Epithelial cell of proximal tubule (primary cell): ENCODE results near the gene A1BG. TPM values are rescaled to one million over a fixed set of nuclear protein-coding genes. Genes with fewer than 3 reads are reported as not detected.
A peak's percentile ranks its signal among the peaks of the same experiment; 100 is the strongest.

Source experiments
- DNase-seq: peaks from one replicate; pipeline ENCODE4 v3.0.0-alpha.2; 2011; ENCODE audit warnings: low read depth
- H3K4me3 ChIP-seq: 2 replicates; pipeline ENCODE4 v1.5.1; 2011; ENCODE audit warnings: low read depth, mild to moderate bottlenecking, low read length
- total RNA-seq: library from RNA; depleted of rRNA; stranded (reverse); fragments of >200 nt; gene quantifications from 2 replicates; pipeline ENCODE4 v1.2.3, GENCODE V29; 2015
- TF ChIP-seq, protein P1 (sequence below): conservative IDR thresholded peaks from 2 replicates; pipeline ENCODE4 v1.5.1; 2012; ENCODE audit warnings: low read depth, mild to moderate bottlenecking, low read length

A1BG gene
- total RNA-seq, 1 donor from 2014 or later = 20.1 TPM

DNA sequence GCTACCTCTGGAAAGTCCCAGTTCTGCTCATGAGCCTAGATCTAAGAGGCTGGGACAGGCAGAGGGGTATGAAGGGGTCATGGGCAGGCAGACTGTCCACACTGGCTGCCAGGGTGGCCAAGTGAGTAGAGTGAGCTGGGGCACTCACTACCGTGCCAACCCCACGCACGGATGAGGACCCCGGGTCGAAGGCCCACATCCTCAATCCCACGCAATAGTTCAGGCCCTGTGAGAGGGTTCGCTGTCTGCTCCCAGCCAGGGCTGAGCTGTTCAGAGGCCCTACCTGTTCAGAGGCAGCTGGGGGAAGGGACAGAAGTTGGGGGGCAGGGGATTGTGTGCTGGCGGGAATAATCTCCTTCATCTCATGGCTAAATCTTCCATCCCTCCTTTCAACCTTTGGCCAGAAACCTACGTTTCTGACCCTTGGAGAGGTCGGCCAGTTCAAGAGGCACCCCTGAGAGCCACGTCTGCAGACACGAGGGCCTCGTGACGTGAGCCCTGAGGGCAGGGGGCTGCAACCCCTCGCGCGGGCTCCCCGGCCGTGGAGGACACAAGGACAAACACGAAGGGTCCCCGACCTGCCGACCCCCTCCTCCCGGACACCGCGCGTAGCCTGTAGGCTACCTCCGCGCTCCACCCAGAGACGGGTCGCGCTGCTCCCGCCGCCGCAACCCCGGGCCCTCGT lies 32.7 kb upstream of the A1BG start:
- TF ChIP-seq, protein P1, sequence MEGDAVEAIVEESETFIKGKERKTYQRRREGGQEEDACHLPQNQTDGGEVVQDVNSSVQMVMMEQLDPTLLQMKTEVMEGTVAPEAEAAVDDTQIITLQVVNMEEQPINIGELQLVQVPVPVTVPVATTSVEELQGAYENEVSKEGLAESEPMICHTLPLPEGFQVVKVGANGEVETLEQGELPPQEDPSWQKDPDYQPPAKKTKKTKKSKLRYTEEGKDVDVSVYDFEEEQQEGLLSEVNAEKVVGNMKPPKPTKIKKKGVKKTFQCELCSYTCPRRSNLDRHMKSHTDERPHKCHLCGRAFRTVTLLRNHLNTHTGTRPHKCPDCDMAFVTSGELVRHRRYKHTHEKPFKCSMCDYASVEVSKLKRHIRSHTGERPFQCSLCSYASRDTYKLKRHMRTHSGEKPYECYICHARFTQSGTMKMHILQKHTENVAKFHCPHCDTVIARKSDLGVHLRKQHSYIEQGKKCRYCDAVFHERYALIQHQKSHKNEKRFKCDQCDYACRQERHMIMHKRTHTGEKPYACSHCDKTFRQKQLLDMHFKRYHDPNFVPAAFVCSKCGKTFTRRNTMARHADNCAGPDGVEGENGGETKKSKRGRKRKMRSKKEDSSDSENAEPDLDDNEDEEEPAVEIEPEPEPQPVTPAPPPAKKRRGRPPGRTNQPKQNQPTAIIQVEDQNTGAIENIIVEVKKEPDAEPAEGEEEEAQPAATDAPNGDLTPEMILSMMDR = no peak
- no peak for DNase-seq

GRCh38 chr19:58385313-58385890 lies 32.1 kb upstream of the A1BG start:
- peak overlapping the region; percentile 71 for H3K4me3 ChIP-seq
- TF ChIP-seq, protein P1 = no peak
- no peak for DNase-seq

More for the DNA sequence above, 32.7 kb upstream of the A1BG start:
- peak overlapping the region; percentile 71 for H3K4me3 ChIP-seq

- TF ChIP-seq, protein P1 = no peak
- H3K4me3 ChIP-seq = no peak overlapping the region
- no peak for DNase-seq
These were observed 29.8 kb upstream of the A1BG start for GRCh38 chr19:58382997-58383603.

GRCh38 chr19:58381460-58382212 lies 28.3 kb upstream of the A1BG start:
- peak overlapping the region; percentile 96 for H3K4me3 ChIP-seq
- DNase-seq = no peak
- TF ChIP-seq, protein P1 = no peak

GRCh38 chr19:58380662-58381459 lies 27.6 kb upstream of the A1BG start, which contains the start of gene ZNF837:
Gene ZNF837, minus strand, starts transcription at chr19:58381030. Its CDS starts 11,698 bp downstream, at chr19:58369332.
- DNase-seq = peak; percentile 99
- peak within 1 kb of the TSS; percentile 96 for H3K4me3 ChIP-seq
- TF ChIP-seq, protein P1 = no peak

GRCh38 chr19:58380037-58380661 lies 26.9 kb upstream of the A1BG start:
- TF ChIP-seq, protein P1 = no peak
- H3K4me3 ChIP-seq = peak overlapping the region; percentile 96
- no peak for DNase-seq
